ENCODE results near the gene SNPH. TPM values are rescaled to one million over a fixed set of nuclear protein-coding genes. Genes with fewer than 3 reads are reported as not detected.
A peak's percentile ranks its signal among the peaks of the same experiment; 100 is the strongest.

SNPH gene
- total RNA-seq, 1 donor from 2014 or later: 3.3 TPM

DNA sequence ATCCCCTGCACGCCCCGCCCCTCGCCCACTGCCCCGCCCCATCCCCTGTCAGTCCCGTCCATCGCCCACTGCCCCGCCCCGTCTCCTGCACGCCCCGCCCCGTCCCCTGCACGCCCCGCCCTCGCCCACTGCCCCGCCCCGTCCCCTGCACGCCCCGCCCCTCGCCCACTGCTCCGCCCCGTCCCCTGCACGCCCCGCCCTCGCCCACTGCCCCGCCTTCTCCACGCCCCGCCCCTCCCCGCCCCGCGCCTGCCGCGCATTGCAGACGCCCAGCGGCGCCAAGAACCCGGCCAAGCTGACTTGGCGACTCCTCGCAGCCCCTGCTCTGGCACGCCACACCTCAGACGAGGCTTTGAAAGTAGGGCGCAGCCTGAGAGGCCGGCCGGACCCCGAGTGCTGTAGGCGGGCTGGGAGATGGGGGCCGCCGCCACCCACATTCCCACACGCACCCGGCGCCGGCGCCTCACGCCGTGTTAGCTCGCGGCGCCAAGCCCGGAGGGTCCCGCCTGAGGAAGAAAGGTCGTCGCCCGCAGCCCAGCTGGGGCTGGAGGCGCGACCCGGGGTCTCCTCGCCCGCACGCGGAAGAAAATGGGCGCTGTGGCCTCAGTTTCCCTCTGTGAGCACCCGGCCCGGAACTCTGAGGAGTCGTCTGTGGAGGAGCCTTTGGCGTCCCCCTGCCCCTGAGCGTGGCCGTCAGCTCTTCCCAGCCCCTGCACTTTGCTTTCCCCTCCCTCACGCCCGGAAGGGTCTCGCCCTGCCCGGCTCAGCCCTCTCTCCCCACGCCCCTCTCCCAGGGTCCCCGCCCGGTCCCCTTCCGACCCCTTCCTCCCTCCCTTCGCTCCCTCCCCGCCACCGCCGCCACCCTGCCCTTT is 40.1 kb upstream of the SNPH start, which contains the start of gene RAD21L1:
Gene RAD21L1, plus strand, starts transcription at position 262 of the 872 bp plus-strand sequence. CDS start 2,410 bp downstream, outside the sequence.
- Mint-ChIP-seq H3K27ac (peak within 1 kb of the TSS; percentile 78), H3K9me3 (ENCODE audit: low read depth) (no peaks in the 10 kb centered on the region), H3K4me3 (ENCODE audit: low read depth) (peak within 1 kb of the TSS; percentile 81), H3K4me1 (ENCODE audit: low read depth) (no peaks in the 10 kb centered on the region), H3K36me3 (ENCODE audit: insufficient read depth) (no peaks in the 10 kb centered on the region), H3K27me3 (peaks cover 42% of the 10 kb centered on the region)
- no peak for TF ChIP-seq CTCF (IDR thresholded peaks at IDR 0.05; ENCODE audit: unreplicated experiment)
- peak; percentile 77 for DNase-seq (ENCODE audit: low spot score, unreplicated experiment)

GRCh38 chr20:1229541-1229940 is 36.6 kb upstream of the SNPH start:
- Mint-ChIP-seq H3K27me3 (peaks cover 36% of the 10 kb centered on the region), H3K4me1 (ENCODE audit: low read depth) (no peaks in the 10 kb centered on the region), H3K4me3 (ENCODE audit: low read depth) (no peak overlapping the region), H3K36me3 (ENCODE audit: insufficient read depth) (no peaks in the 10 kb centered on the region), H3K9me3 (ENCODE audit: low read depth) (no peaks in the 10 kb centered on the region), H3K27ac (no peak overlapping the region)
- TF ChIP-seq CTCF (IDR thresholded peaks at IDR 0.05; ENCODE audit: unreplicated experiment): no peak
- no peak for DNase-seq (ENCODE audit: low spot score, unreplicated experiment)

DNA sequence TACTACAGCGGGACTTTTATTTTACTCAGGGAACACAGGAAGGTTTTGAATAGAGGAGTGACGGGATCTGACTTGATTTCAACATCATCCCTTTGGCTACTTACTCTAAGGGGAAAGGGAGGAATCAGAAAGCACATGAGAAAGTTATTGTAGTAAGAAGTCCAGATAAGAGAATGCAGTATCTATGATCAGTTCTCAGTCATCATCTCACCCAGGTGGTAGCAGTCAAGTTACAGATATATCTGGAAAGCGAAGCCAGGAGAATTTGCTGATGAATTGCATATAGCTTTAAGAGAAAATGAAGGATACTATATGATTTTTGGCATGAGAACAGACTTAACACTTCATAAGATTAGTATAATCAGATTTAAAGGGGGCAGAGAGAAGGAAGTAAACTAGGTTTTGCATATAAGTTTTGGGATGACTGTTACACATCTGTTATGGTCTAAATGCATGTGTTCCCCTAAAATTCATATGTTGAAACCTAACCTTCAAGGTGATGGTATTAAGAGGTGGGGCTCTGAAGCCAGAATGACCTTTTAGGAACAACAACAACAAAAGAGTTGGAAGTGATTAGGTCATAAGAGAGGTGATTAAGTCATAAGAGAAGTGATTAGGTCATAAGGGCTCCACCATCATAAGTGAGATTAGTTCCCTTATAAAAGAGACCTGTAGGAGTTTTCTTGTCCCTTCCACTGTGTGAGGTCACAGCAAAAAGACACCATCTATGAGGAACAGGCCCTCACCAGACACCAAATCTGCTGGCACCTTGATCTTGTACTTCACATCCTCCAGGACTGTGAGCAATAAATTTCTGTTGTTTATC is 33.6 kb upstream of the SNPH start:
- TF ChIP-seq CTCF (IDR thresholded peaks at IDR 0.05; ENCODE audit: unreplicated experiment): no peak
- Mint-ChIP-seq H3K27ac (no peak overlapping the region), H3K4me3 (ENCODE audit: low read depth) (no peak overlapping the region), H3K36me3 (ENCODE audit: insufficient read depth) (no peaks in the 10 kb centered on the region), H3K9me3 (ENCODE audit: low read depth) (no peaks in the 10 kb centered on the region), H3K4me1 (ENCODE audit: low read depth) (no peaks in the 10 kb centered on the region), H3K27me3 (peaks cover 28% of the 10 kb centered on the region)
- no peak for DNase-seq (ENCODE audit: low spot score, unreplicated experiment)

DNA sequence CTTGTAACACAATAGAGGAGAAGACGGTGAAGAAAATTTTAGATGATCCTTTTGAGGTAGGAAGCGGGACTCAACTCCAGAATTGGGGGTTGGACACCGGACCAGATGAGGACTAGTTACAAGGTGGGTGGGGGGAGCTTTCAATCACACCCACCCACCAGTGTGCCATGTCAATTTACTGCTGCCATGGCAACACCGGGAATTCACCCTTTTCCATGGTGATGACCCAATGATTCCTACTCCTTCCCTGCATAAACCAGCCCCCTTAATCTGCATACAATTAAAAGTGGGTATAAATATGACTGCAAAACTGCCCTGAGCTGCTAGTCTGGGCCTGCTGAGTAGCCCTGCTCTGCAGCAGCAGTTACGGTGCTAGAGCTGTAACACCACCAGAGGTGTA is 25.5 kb upstream of the SNPH start:
- Mint-ChIP-seq H3K9me3 (ENCODE audit: low read depth) (no peaks in the 10 kb centered on the region), H3K4me3 (ENCODE audit: low read depth) (no peak overlapping the region), H3K4me1 (ENCODE audit: low read depth) (no peaks in the 10 kb centered on the region), H3K27ac (no peak overlapping the region), H3K36me3 (ENCODE audit: insufficient read depth) (no peaks in the 10 kb centered on the region), H3K27me3 (peaks cover 11% of the 10 kb centered on the region)
- TF ChIP-seq CTCF (IDR thresholded peaks at IDR 0.05; ENCODE audit: unreplicated experiment): no peak
- DNase-seq (ENCODE audit: low spot score, unreplicated experiment): no peak

GRCh38 chr20:1241456-1241855 is 24.6 kb upstream of the SNPH start:
- TF ChIP-seq CTCF (IDR thresholded peaks at IDR 0.05; ENCODE audit: unreplicated experiment): no peak
- no peak for DNase-seq (ENCODE audit: low spot score, unreplicated experiment)
- Mint-ChIP-seq H3K27me3 (peaks cover 11% of the 10 kb centered on the region), H3K9me3 (ENCODE audit: low read depth) (no peaks in the 10 kb centered on the region), H3K4me3 (ENCODE audit: low read depth) (no peak overlapping the region), H3K4me1 (ENCODE audit: low read depth) (no peaks in the 10 kb centered on the region), H3K27ac (no peak overlapping the region), H3K36me3 (ENCODE audit: insufficient read depth) (no peaks in the 10 kb centered on the region)

All from progenitor cell of endocrine pancreas (in vitro differentiated cells).